Endothelial cell of umbilical vein (primary cell): ENCODE measurements around the gene TMEM61. TPM values are rescaled to one million over a fixed set of nuclear protein-coding genes. Genes with fewer than 3 reads are reported as not detected.

Experiments used
- BruUV-seq: library from RNA; stranded (reverse); fragments of 400-500 nt; replicated peaks from 2 replicates; lab custom pipeline; 2021; lab: Mats Ljungman, UMichigan
- CTCF ChIA-PET: fragments of 300-600, 350-600 bp; sonication (Branson Sonifier 250); formaldehyde crosslinking; loops from one replicate; lab custom pipeline; 2021; ENCODE audit warnings: antibody characterized with exemption, inconsistent platforms; lab: Charles Lee
- POLR2A ChIA-PET: fragments of 300-600, 350-600 bp; sonication (Branson Sonifier 250); formaldehyde crosslinking; loops from one replicate; lab custom pipeline; 2021; ENCODE audit warnings: antibody characterized with exemption, inconsistent platforms; lab: Charles Lee
- DNase-seq: peaks from one replicate; pipeline ENCODE4 v3.0.0-alpha.2; 2011; ENCODE audit warnings: low read depth, low spot score
- FAIRE-seq: peaks from 2 replicates; lab custom pipeline; 2011; peaks lifted over from hg19 to GRCh38; lab: Jason Lieb, UNC
- H2AFZ ChIP-seq: 2 replicates; pipeline ENCODE4 v1.6.0; 2012; ENCODE audit warnings: low read depth, low read length, control low read depth, inconsistent platforms
- H3K27ac ChIP-seq: 2 replicates; pipeline ENCODE4 v1.5.1; 2011; ENCODE audit warnings: low read depth, mild to moderate bottlenecking, control low read depth, low read length, moderate library complexity; ENCODE audit not compliant: insufficient read depth
- H3K27me3 ChIP-seq, 2 experiments: 2 replicates each; pipeline versions ENCODE4 v1.6.0 to v1.6.1; 2011; ENCODE audit warnings: low read length in 2 of 2, mixed read lengths in 1 of 2; ENCODE audit not compliant: control insufficient read depth in 2 of 2, insufficient read depth in 2 of 2
- H3K36me3 ChIP-seq, 2 experiments: 2 replicates in 1 of 2; 3 replicates in 1 of 2; pipeline ENCODE4 v1.5.1; 2011; ENCODE audit warnings: low read length in 2 of 2, mild to moderate bottlenecking in 1 of 2, moderate library complexity in 1 of 2; ENCODE audit not compliant: control insufficient read depth in 2 of 2, insufficient read depth in 2 of 2; ENCODE audit errors: extremely low read depth in 1 of 2
- H3K4me1 ChIP-seq: 3 replicates; pipeline ENCODE4 v1.5.1; 2011; ENCODE audit warnings: mild to moderate bottlenecking, low read length; ENCODE audit not compliant: control insufficient read depth, insufficient read depth; ENCODE audit errors: extremely low read depth
- H3K4me2 ChIP-seq: 2 replicates; pipeline ENCODE4 v1.6.1; 2011; ENCODE audit warnings: low read length, control low read depth, mixed read lengths; ENCODE audit not compliant: insufficient read depth
- H3K4me3 ChIP-seq, 3 experiments: fragments of 200-600 bp in 1 of 3; sonication (generic), shearing (Covaris generic) in 1 of 3; replicated peaks in 1 of 3; 2 replicates each; pipeline ENCODE4 v1.5.1; 2011 to 2016; ENCODE audit warnings: control low read depth in 3 of 3, low read length in 3 of 3, mild to moderate bottlenecking in 2 of 3, inconsistent platforms in 1 of 3, low read depth in 1 of 3, moderate library complexity in 1 of 3; ENCODE audit not compliant: insufficient read depth in 1 of 3
- H3K79me2 ChIP-seq: 2 replicates; pipeline ENCODE4 v1.6.0; 2012; ENCODE audit warnings: low read length, inconsistent platforms; ENCODE audit not compliant: control insufficient read depth, insufficient read depth
- H3K9ac ChIP-seq: replicated peaks from 2 replicates; pipeline ENCODE3; 2011; ENCODE audit warnings: low read length, control low read depth; ENCODE audit not compliant: insufficient read depth; ENCODE audit errors: extremely low read depth
- H3K9me1 ChIP-seq: replicated peaks from 3 replicates; pipeline ENCODE4 v1.6.0; 2011; ENCODE audit warnings: mild to moderate bottlenecking, low read length; ENCODE audit not compliant: control insufficient read depth, insufficient read depth; ENCODE audit errors: extremely low read depth
- H3K9me3 ChIP-seq: replicated peaks from 2 replicates; pipeline ENCODE4 v1.5.1; 2012; ENCODE audit warnings: low read length, inconsistent platforms; ENCODE audit not compliant: control insufficient read depth, insufficient read depth
- H4K20me1 ChIP-seq: replicated peaks from 2 replicates; pipeline ENCODE3; 2011; ENCODE audit warnings: mild to moderate bottlenecking, low read length; ENCODE audit not compliant: control insufficient read depth, insufficient read depth; ENCODE audit errors: extremely low read depth
- FOS ChIP-seq: IDR thresholded peaks from 2 replicates; pipeline ENCODE4 v1.6.1; 2011; ENCODE audit warnings: mild to moderate bottlenecking, low read length, moderate library complexity, borderline replicate concordance; ENCODE audit not compliant: insufficient read depth
- GATA2 ChIP-seq: IDR thresholded peaks from 2 replicates; pipeline ENCODE4 v1.7.0; 2011; ENCODE audit warnings: low read depth, mild to moderate bottlenecking, moderate library complexity, mixed read lengths, low read length; ENCODE audit not compliant: insufficient read length, insufficient read depth
- MYC ChIP-seq: IDR thresholded peaks from one replicate; pipeline ENCODE4 v1.6.1; 2011; ENCODE audit warnings: mild to moderate bottlenecking, low read depth, low read length
- POLR2A ChIP-seq: IDR thresholded peaks from 2 replicates; pipeline ENCODE4 v1.6.1; 2012; ENCODE audit warnings: low read depth, mild to moderate bottlenecking, control low read depth, low read length
- POLR2AphosphoS5 ChIP-seq: IDR thresholded peaks from 2 replicates; pipeline ENCODE4 v1.6.1; 2012; ENCODE audit warnings: low read depth, mild to moderate bottlenecking, control low read depth, low read length, moderate library complexity; ENCODE audit not compliant: insufficient read depth
- dilution Hi-C: fragments of 300-500 bp; cut with MboI; formaldehyde crosslinking; loops from one replicate; pipeline ENCODE4 v1.15.0; 2019; ENCODE audit warnings: low sequenced_read_pairs; ENCODE audit not compliant: extremely low pct_ligation_motif_present
- intact Hi-C: fragments of 100-400 bp; cut with micrococcal nuclease; formaldehyde crosslinking; loops from one replicate; pipeline ENCODE4 v1.10.0; 2022
- polyA plus RNA-seq, 4 experiments: library from polyadenylated mRNA; depleted of rRNA in 3 of 4; stranded (reverse) in 3 of 4; unstranded in 1 of 4; fragments of >200 nt; gene quantifications; 2 replicates each; pipeline versions ENCODE4 v1.2.1 to v1.2.3, GENCODE V29; 2011 to 2012; ENCODE audit warnings: missing spikeins in 1 of 4
- total RNA-seq: library from RNA; stranded (reverse); gene quantifications from 2 replicates; pipeline ENCODE4 v1.2.3, GENCODE V29; 2021
- TF ChIP-seq, protein P1 (sequence below), 2 donors: IDR thresholded peaks; 1 replicate in 1 of 2; 2 replicates in 1 of 2; pipeline ENCODE4 v1.5.1; 2011; ENCODE audit warnings: low read length in 2 of 2, mild to moderate bottlenecking in 2 of 2, moderate library complexity in 2 of 2, control low read depth in 1 of 2, inconsistent platforms in 1 of 2, low read depth in 1 of 2; ENCODE audit not compliant: insufficient read depth in 1 of 2; ENCODE audit errors: extremely low read depth in 1 of 2
- TF ChIP-seq, protein P2 (sequence below): IDR thresholded peaks from 2 replicates; pipeline ENCODE4 v1.6.1; 2011; ENCODE audit not compliant: insufficient read depth, insufficient read length

TMEM61 gene
- total and polyA plus RNA-seq, 2 donors (not counting 3 experiments of a cell fraction or from before 2014, with no cell fraction given): not detected

DNA sequence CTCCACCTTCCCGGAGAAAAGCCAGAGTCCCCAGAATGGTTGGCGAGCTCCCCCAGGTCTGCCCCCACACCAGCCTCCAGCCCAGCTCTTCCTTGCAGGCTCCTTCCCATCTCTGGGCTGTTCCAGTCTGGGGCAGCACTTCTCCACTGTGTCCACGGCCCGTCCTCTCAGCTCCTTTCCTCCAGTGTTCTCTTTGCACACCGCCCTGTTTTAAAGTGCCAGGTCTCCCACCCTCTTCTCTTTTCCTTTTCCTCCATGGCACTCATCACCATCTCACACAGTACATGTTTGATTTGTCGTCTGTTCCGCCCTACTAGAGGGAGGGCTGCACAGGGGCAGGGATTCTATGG lies 52.8 kb downstream of the TMEM61 start:
- H3K36me3 ChIP-seq: no peaks in the 10 kb centered on the region
- H3K9me3 ChIP-seq: no peaks in the 10 kb centered on the region
- no peaks in the 10 kb centered on the region for H4K20me1 ChIP-seq
- FAIRE-seq (no peak), DNase-seq (no peak)
- no peak overlapping the region for H2AFZ ChIP-seq
- peaks cover 29 to 40% of the 10 kb centered on the region in 2 experiments for H3K27me3 ChIP-seq
- intact Hi-C loops: no loop called here
- TF ChIP-seq POLR2AphosphoS5 (no peak), FOS (no peak)
- ChIA-PET CTCF (interaction anchor here (0.8 to 2.4 kb wide), 3 partner anchors 11 to 88 kb away, joined by 3 to 12 read pairs (median 6); no protein-coding TSS in a partner anchor), POLR2A (interaction anchor here (0.6 kb wide), 1 partner anchor 639 kb away, joined by 3 read pairs; no protein-coding TSS in a partner anchor)
- H3K9me1 ChIP-seq: no peaks in the 10 kb centered on the region
- BruUV-seq: no TSS peak
- dilution Hi-C loops: no loop called here
- H3K9ac ChIP-seq: no peak overlapping the region
- no peaks in the 10 kb centered on the region for H3K4me1 ChIP-seq
- no peaks in the 10 kb centered on the region for H3K79me2 ChIP-seq
- no peak overlapping the region for H3K4me2 ChIP-seq
- H3K4me3 ChIP-seq: no peak overlapping the region
- no peak overlapping the region for H3K27ac ChIP-seq

DNA sequence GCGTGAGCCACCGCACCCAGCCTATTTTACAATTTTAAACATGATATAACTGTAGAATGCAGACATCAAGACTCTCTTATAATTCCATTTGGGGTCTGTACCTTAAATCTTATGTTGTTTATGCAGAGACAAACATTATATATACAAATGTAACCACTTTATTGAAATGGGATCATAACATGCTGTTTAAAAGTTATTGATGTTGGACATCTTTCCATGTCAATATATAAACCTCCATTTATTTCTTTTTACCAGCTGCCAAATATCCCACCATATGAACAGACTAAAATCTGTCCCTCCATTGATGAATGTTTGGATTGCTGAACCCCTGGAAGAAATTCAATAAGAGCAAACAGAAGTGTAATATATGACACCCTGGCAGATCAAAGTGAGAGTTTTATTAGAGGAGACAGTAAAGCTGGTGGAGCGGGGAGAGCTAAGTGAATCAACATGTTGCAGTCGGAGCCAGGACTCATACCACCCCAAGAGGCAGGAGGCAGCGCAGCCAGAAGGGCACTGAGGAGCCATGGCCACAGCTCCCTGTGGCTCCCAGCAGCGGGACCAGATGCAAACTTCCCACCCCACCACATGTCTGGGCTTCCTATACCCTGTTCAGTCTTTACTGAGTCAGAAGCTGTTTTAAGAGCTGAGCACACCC lies 54.2 kb downstream of the TMEM61 start:
- FAIRE-seq (no peak), DNase-seq (no peak)
- ChIA-PET POLR2A (no interaction called here), CTCF (interaction anchor here (1.2 to 2.4 kb wide), 7 partner anchors 12 to 101 kb away, joined by 3 to 12 read pairs (median 4); partner anchors contain the start of gene BSND)
- no peaks in the 10 kb centered on the region for H3K79me2 ChIP-seq
- no peaks in the 10 kb centered on the region for H3K9me3 ChIP-seq
- H4K20me1 ChIP-seq: no peaks in the 10 kb centered on the region
- no peak overlapping the region for H3K4me3 ChIP-seq
- dilution Hi-C loops: no loop called here
- no peaks in the 10 kb centered on the region for H3K36me3 ChIP-seq
- intact Hi-C loops: no loop called here
- no TSS peak for BruUV-seq
- H3K4me2 ChIP-seq: no peak overlapping the region
- peaks cover 42 to 54% of the 10 kb centered on the region in 2 experiments for H3K27me3 ChIP-seq
- H2AFZ ChIP-seq: no peak overlapping the region
- H3K9ac ChIP-seq: no peak overlapping the region
- H3K27ac ChIP-seq: no peak overlapping the region
- H3K4me1 ChIP-seq: peaks cover under 1% of the 10 kb centered on the region
- TF ChIP-seq, protein P1, sequence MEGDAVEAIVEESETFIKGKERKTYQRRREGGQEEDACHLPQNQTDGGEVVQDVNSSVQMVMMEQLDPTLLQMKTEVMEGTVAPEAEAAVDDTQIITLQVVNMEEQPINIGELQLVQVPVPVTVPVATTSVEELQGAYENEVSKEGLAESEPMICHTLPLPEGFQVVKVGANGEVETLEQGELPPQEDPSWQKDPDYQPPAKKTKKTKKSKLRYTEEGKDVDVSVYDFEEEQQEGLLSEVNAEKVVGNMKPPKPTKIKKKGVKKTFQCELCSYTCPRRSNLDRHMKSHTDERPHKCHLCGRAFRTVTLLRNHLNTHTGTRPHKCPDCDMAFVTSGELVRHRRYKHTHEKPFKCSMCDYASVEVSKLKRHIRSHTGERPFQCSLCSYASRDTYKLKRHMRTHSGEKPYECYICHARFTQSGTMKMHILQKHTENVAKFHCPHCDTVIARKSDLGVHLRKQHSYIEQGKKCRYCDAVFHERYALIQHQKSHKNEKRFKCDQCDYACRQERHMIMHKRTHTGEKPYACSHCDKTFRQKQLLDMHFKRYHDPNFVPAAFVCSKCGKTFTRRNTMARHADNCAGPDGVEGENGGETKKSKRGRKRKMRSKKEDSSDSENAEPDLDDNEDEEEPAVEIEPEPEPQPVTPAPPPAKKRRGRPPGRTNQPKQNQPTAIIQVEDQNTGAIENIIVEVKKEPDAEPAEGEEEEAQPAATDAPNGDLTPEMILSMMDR (IDR thresholded peaks at IDR 0.05; ENCODE audit: extremely low read depth in 1 of 2, insufficient read depth in 1 of 2, low read depth in 1 of 2, low read length in 2 of 2): no peak
- TF ChIP-seq GATA2 (no peak), POLR2A (no peak), MYC (no peak), POLR2AphosphoS5 (no peak)
- TF ChIP-seq, protein P2, sequence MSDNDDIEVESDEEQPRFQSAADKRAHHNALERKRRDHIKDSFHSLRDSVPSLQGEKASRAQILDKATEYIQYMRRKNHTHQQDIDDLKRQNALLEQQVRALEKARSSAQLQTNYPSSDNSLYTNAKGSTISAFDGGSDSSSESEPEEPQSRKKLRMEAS: no peak
- no peaks in the 10 kb centered on the region for H3K9me1 ChIP-seq
